PC-3 (cell line): Measurements from ENCODE around the gene TNRC6B. TPM values are rescaled to one million over a fixed set of nuclear protein-coding genes. Genes with fewer than 3 reads are reported as not detected.
A peak's percentile ranks its signal among the peaks of the same experiment; 100 is the strongest.

ENCODE experiments used
- ATAC-seq: fragments of 200-7000 bp; cut with Tn5 transposase; 2 replicates; pipeline ENCODE4 v1.9.1; 2020; ENCODE audit warnings: mild to moderate bottlenecking, moderate library complexity
- BruUV-seq: library from RNA; stranded (reverse); fragments of 400-500 nt; replicated peaks from 2 replicates; lab custom pipeline; 2021; lab: Mats Ljungman, UMichigan
- CTCF ChIA-PET: fragments of 300-600 bp; sonication (Branson Sonifier 250); formaldehyde crosslinking; loops from one replicate; lab custom pipeline; 2022; ENCODE audit warnings: antibody characterized with exemption; lab: Charles Lee
- POLR2A ChIA-PET: fragments of 300-600 bp; sonication (Branson Sonifier 250); formaldehyde crosslinking; loops from one replicate; lab custom pipeline; 2022; ENCODE audit warnings: antibody characterized with exemption; ENCODE audit not compliant: unreplicated experiment; lab: Charles Lee
- DNase-seq: peaks from one replicate; pipeline ENCODE4 v3.0.0-alpha.2; 2015
- H2AFZ ChIP-seq: fragments of 300-600 bp; sonication (generic); 2 replicates; pipeline ENCODE4 v1.6.0; 2016; ENCODE audit warnings: antibody characterized with exemption, low read length
- H3F3A ChIP-seq: fragments of 300-600 bp; sonication (generic); one replicate; pipeline ENCODE4 v1.6.0; 2017; ENCODE audit warnings: antibody characterized with exemption, low read length, control low read depth, mild to moderate bottlenecking; ENCODE audit not compliant: unreplicated experiment
- H3K27ac ChIP-seq: fragments of 300-600 bp; sonication (generic); 2 replicates; pipeline ENCODE4 v1.5.1; 2016; ENCODE audit warnings: mild to moderate bottlenecking, low read length
- H3K27me3 ChIP-seq: fragments of 300-600 bp; sonication (generic); 2 replicates; pipeline ENCODE4 v1.6.1; 2016; ENCODE audit warnings: low read length, mixed read lengths
- H3K36me3 ChIP-seq: fragments of 300-600 bp; sonication (generic); 2 replicates; pipeline ENCODE4 v1.6.1; 2016; ENCODE audit warnings: low read depth, mixed run types, low read length, mixed read lengths
- H3K4me1 ChIP-seq: fragments of 300-600 bp; sonication (generic); 2 replicates; pipeline ENCODE4 v1.5.1; 2016; ENCODE audit warnings: low read length; ENCODE audit not compliant: insufficient read depth
- H3K4me2 ChIP-seq: fragments of 300-600 bp; sonication (generic); 2 replicates; pipeline ENCODE4 v1.6.0; 2016; ENCODE audit warnings: low read length
- H3K4me3 ChIP-seq: fragments of 300-600 bp; sonication (generic); 2 replicates; pipeline ENCODE4 v1.5.1; 2016; ENCODE audit warnings: mild to moderate bottlenecking, low read length, mixed read lengths
- H3K79me2 ChIP-seq: fragments of 300-600 bp; sonication (generic); 2 replicates; pipeline ENCODE4 v1.6.1; 2017; ENCODE audit warnings: low read length, mixed read lengths
- H3K9ac ChIP-seq: fragments of 300-600 bp; sonication (generic); 2 replicates; pipeline ENCODE4 v1.6.0; 2016; ENCODE audit warnings: mild to moderate bottlenecking, low read length
- H3K9me2 ChIP-seq: fragments of 300-600 bp; sonication (generic); replicated peaks from 2 replicates; pipeline ENCODE4 v1.6.1; 2016; ENCODE audit warnings: mixed run types, low read length, mixed read lengths
- H3K9me3 ChIP-seq: fragments of 300-600 bp; sonication (generic); 2 replicates; pipeline ENCODE4 v1.6.1; 2016; ENCODE audit warnings: low read length, mixed read lengths
- H4K20me1 ChIP-seq: fragments of 300-600 bp; sonication (generic); 2 replicates; pipeline ENCODE4 v1.6.1; 2016; ENCODE audit warnings: low read length, mixed read lengths
- CTCF ChIP-seq: fragments of 300-600 bp; sonication (generic); conservative IDR thresholded peaks from 2 replicates; pipeline ENCODE4 v1.5.1; 2017; ENCODE audit warnings: antibody characterized with exemption, low read depth, mild to moderate bottlenecking, low read length
- EZH2 ChIP-seq: fragments of 300-600 bp; sonication (generic); IDR thresholded peaks from one replicate; pipeline ENCODE4 v1.6.1; 2017; ENCODE audit warnings: antibody characterized with exemption, mild to moderate bottlenecking, low read length; ENCODE audit not compliant: unreplicated experiment
- EZH2phosphoT487 ChIP-seq: fragments of 300-600 bp; sonication (generic); IDR thresholded peaks from 2 replicates; pipeline ENCODE4 v1.6.1; 2018; ENCODE audit warnings: mild to moderate bottlenecking, antibody characterized with exemption, low read length, borderline replicate concordance
- intact Hi-C: fragments of 100-400 bp; cut with micrococcal nuclease; formaldehyde crosslinking; loops from 2 replicates; pipeline ENCODE4 v1.9.0; 2023
- total RNA-seq: library from RNA; depleted of rRNA; stranded (reverse); fragments of >200 nt; gene quantifications from 2 replicates; pipeline ENCODE4 v1.2.3, GENCODE V29; 2014

The TNRC6B gene
- total RNA-seq, 1 experiment from 2014 or later = 21.3 TPM

DNA sequence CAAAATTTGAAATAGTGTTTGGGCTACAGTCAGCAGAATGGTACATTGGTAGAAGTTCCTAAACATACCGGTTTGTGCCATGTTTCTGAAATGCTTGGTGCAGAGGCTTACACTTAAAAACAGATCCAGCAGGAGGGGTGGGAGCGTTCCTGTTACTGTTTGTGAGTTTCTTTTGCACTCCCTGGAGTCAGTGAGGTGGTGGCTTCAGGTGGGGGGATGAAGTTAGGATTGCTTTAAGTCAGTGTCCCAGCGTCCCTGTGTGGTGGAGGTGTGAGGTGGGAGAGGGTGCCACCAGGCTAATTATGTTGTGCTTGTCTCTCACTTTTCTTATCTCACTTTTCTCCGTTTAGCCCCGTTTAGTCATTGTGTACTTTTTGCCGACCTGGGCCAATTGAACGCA lies 9.7 kb downstream of the TNRC6B start:
- TF ChIP-seq CTCF (no peak), EZH2phosphoT487 (no peak), EZH2 (no peak)
- no peak for DNase-seq
- peaks cover 28% of the 10 kb centered on the region for H3K4me1 ChIP-seq
- H3K36me3 ChIP-seq = no peaks in the 10 kb centered on the region
- no peak overlapping the region for H3K4me2 ChIP-seq
- H3K9ac ChIP-seq = no peak overlapping the region
- intact Hi-C loops = no loop called here
- no peak overlapping the region for H3K27ac ChIP-seq
- no peaks in the 10 kb centered on the region for H3K27me3 ChIP-seq
- CTCF ChIA-PET = no interaction called here
- no peak for ATAC-seq
- peaks cover 94% of the 10 kb centered on the region for H3K79me2 ChIP-seq
- H3F3A ChIP-seq = no peaks in the 10 kb centered on the region
- H2AFZ ChIP-seq = no peak overlapping the region
- no peaks in the 10 kb centered on the region for H3K9me3 ChIP-seq
- H4K20me1 ChIP-seq = peaks cover 7% of the 10 kb centered on the region; the same call in 1 of the 2 replicates
- no peaks in the 10 kb centered on the region for H3K9me2 ChIP-seq
- no peak overlapping the region for H3K4me3 ChIP-seq
- POLR2A ChIA-PET = no interaction called here
- BruUV-seq = no TSS peak

DNA sequence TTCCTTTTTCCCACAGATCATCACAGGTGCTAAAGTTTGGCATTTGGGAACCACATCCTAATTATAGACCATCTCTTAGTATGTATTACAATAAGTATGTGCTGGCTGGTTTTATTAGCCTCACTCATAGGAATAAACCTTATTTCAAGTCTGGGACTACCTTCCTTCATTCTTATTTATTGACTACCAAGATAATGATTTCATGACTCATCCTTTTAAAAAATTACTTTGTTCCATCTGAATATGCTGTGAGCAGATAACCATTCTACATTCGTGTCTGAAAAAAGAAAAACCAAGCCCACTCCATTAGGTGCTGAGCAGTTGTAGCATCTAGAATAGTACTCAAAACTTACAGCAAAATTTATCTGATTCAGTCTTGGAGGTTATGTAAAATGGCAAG lies 12.3 kb downstream of the TNRC6B start:
- Histone ChIP-seq H4K20me1 (peaks cover 7% of the 10 kb centered on the region; the same call in 1 of the 2 replicates), H3K4me3 (no peak overlapping the region), H3K79me2 (peaks cover 94% of the 10 kb centered on the region), H3K9me3 (no peaks in the 10 kb centered on the region), H3K27ac (no peak overlapping the region; the same call in 1 of the 2 replicates), H3K9ac (no peak overlapping the region), H3K4me1 (peaks cover 16% of the 10 kb centered on the region), H3K9me2 (no peaks in the 10 kb centered on the region), H2AFZ (no peak overlapping the region), H3F3A (no peaks in the 10 kb centered on the region), H3K4me2 (0 out of 2 replicates have a peak overlapping the region, but pooled peaks have one; percentile 14), H3K36me3 (no peaks in the 10 kb centered on the region), H3K27me3 (no peaks in the 10 kb centered on the region)
- no peak for TF ChIP-seq EZH2phosphoT487
- TF ChIP-seq EZH2 = no peak
- no peak for TF ChIP-seq CTCF
- ChIA-PET POLR2A (no interaction called here), CTCF (no interaction called here)
- DNase-seq = peak; percentile 52
- intact Hi-C loops = loop anchor here (5.0 kb wide), 1 partner anchor 143 kb away; no protein-coding TSS in a partner anchor
- peak; percentile 75 for ATAC-seq
- BruUV-seq = no TSS peak

- Histone ChIP-seq H3K79me2 (peaks cover 94% of the 10 kb centered on the region), H3K36me3 (no peaks in the 10 kb centered on the region), H3K27ac (no peak overlapping the region), H3K9me2 (no peaks in the 10 kb centered on the region), H3F3A (no peaks in the 10 kb centered on the region), H3K9me3 (no peaks in the 10 kb centered on the region), H2AFZ (no peak overlapping the region), H3K4me3 (no peak overlapping the region), H3K4me2 (no peak overlapping the region), H3K4me1 (peaks cover 16% of the 10 kb centered on the region), H3K27me3 (no peaks in the 10 kb centered on the region), H3K9ac (no peak overlapping the region), H4K20me1 (peaks cover 7% of the 10 kb centered on the region; the same call in 1 of the 2 replicates)
- POLR2A ChIA-PET = no interaction called here
- TF ChIP-seq CTCF (no peak), EZH2 (no peak)
- intact Hi-C loops = loop anchor here (5.0 kb wide), 1 partner anchor 143 kb away; no protein-coding TSS in a partner anchor
- CTCF ChIA-PET = no interaction called here
- DNase-seq (no peak), ATAC-seq (no peak)
- BruUV-seq = no TSS peak
Observed at GRCh38 chr22:40190501-40190900, 12.8 kb downstream of the TNRC6B start.
